Heart right ventricle (tissue), 16 donors: ENCODE data around the gene BATF3. TPM values are rescaled to one million over a fixed set of nuclear protein-coding genes. Genes with fewer than 3 reads are reported as not detected.

Experiments
- ATAC-seq, 8 donors: fragments of 200-7000 bp; cut with Tn5 transposase; one replicate each; pipeline ENCODE4 v1.9.1; 2020; ENCODE audit warnings: mild to moderate bottlenecking in 8 of 8, moderate library complexity in 8 of 8, moderate number of reproducible peaks in 1 of 8
- DNase-seq, 2 donors: peaks; one replicate each; pipeline ENCODE4 v3.0.0-alpha.2; 2020
- H3K27ac ChIP-seq, 10 donors: fragments of 200-600 bp; sonication (generic) in 2 of 10; one replicate each; pipeline versions ENCODE4 v1.5.0 to v1.8.0; 2020 to 2022; ENCODE audit warnings: mild to moderate bottlenecking in 3 of 10
- H3K27me3 ChIP-seq, 7 donors: fragments of 200-600 bp; one replicate each; pipeline ENCODE4 v1.8.0; 2021 to 2022; ENCODE audit warnings: mild to moderate bottlenecking in 2 of 7
- H3K36me3 ChIP-seq, 9 donors: fragments of 200-600 bp; sonication (generic) in 1 of 9; one replicate each; pipeline versions ENCODE4 v1.5.0 to v1.8.0; 2020 to 2022; ENCODE audit warnings: mild to moderate bottlenecking in 2 of 9
- H3K4me1 ChIP-seq, 9 donors: fragments of 200-600 bp; sonication (generic) in 1 of 9; one replicate each; pipeline versions ENCODE4 v1.5.0 to v1.8.0; 2020 to 2022; ENCODE audit warnings: mild to moderate bottlenecking in 4 of 9
- H3K4me3 ChIP-seq, 10 donors: fragments of 200-600 bp; sonication (generic) in 2 of 10; one replicate each; pipeline versions ENCODE4 v1.5.0 to v1.8.0; 2020 to 2022; ENCODE audit warnings: mild to moderate bottlenecking in 7 of 10, moderate library complexity in 2 of 10
- H3K9me3 ChIP-seq, 11 donors: fragments of 200-600 bp in 10 of 11; sonication (generic) in 2 of 11; one replicate each; pipeline versions ENCODE4 v1.5.0 to v1.8.0; 2013 to 2022; ENCODE audit warnings: mild to moderate bottlenecking in 2 of 11, control low read depth in 1 of 11, moderate library complexity in 1 of 11
- CTCF ChIP-seq, 9 donors: fragments of 200-600 bp; sonication (generic) in 2 of 9; IDR thresholded peaks; one replicate each; pipeline versions ENCODE4 v1.5.0 to v1.8.0; 2021 to 2022; ENCODE audit warnings: antibody characterized with exemption in 9 of 9, mild to moderate bottlenecking in 5 of 9, moderate library complexity in 1 of 9
- WGBS, 2 donors: extraction: QIAGEN DNeasy Blood & Tissue Kit; methylation state at CpG; one replicate each; pipeline ENCODE4 v1.1.7; 2013; ENCODE audit warnings: inconsistent platforms in 1 of 2; 5-methylcytosine and 5-hydroxymethylcytosine counted together
- intact Hi-C, 10 donors: fragments of 100-400 bp; cut with DNase I; formaldehyde crosslinking; loops; one replicate each; pipeline versions ENCODE4 v1.11.1 to v1.14.2; 2022
- polyA plus RNA-seq, 2 donors: library from polyadenylated mRNA; stranded (reverse); fragments of 200-250 nt; gene quantifications; one replicate each; pipeline ENCODE4 v1.2.3, GENCODE V29; 2013
- total RNA-seq, 10 donors: library from RNA; stranded (reverse); fragmentation: NEBNext Ultra II Directional in 3 of 10; extraction: Animal tissue kit (Norgen Biotek cat#: 25700) in 3 of 10; gene quantifications; one replicate each; pipeline versions ENCODE4 v1.2.1 to v1.2.4, GENCODE V29; 2021 to 2023
- donor health status: Arrhythmogenic right ventricular cardiomyopathy.
- donor health status: ischemic (EF 13 %, LVEDD 7.1; RV severe dilation, severe dysfunction).
- donor health status: healthy with polysubstance abuse.
- donor health status: DM: no; HTN: yes; CAD: no.
- donor health status: DM: no; HTN: no; CAD: no.
- donor health status: ischemic (EF 25% LVEDD 6.9; RV normal size, moderate dysfunction).
- donor health status: ischemic (EF 25% LVEDD 5.7; RV mildly dilated, moderate dysfunction).
- donor health status: healthy.
- donor health status: DM: yes; HTN: yes; CAD: no.
- donor health status: Ischemic cardiomyopathy.
- donor health status: ischemic (EF 35%, LVEDD 5.7; RV mildly dilated, moderate dysfunction).
- donor health status: nonischemic (EF 11% LVEDD 7.7; RV severe dilation, severe dysfunction).
- donor health status: DM: yes; HTN: yes; CAD: no.
- donor health status: PGD.
- donor health status: ischemic (EF 29% LVEDD 5.4; RV normal size, mild dysfunction).
- donor health status: nonischemic (EF 23%, LVEDD 6.1; RV moderate dilation, normal function).

Gene BATF3
- total and polyA plus RNA-seq, 12 donors, result 0.28 to 7.0 (median 1.1) TPM

GRCh38 chr1:212738330-212738729 lies 38.7 kb upstream of the BATF3 start:
- no peak for TF ChIP-seq CTCF (IDR thresholded peaks at IDR 0.05)
- Histone ChIP-seq H3K4me1 (no peaks in the 10 kb centered on the region), H3K9me3 (peaks cover 0 to 5% (median 0%) of the 10 kb centered on the region in 11 donors), H3K27ac (no peak overlapping the region), H3K27me3 (no peaks in the 10 kb centered on the region), H3K36me3 (peaks cover 0 to 23% (median 0%) of the 10 kb centered on the region in 9 donors), H3K4me3 (no peak overlapping the region)
- DNase-seq (no peak), ATAC-seq (no peak)
- intact Hi-C loops, result no loop called here
- WGBS, 2 donors, result 69 to 78% methylated on average over 1 of the region's 1 CpG

GRCh38 chr1:212737559-212737958 lies 37.9 kb upstream of the BATF3 start:
- ATAC-seq, result no peak
- Histone ChIP-seq H3K4me3 (no peak overlapping the region), H3K4me1 (no peaks in the 10 kb centered on the region), H3K9me3 (peaks cover 0 to 5% (median 0%) of the 10 kb centered on the region in 11 donors), H3K27ac (no peak overlapping the region), H3K36me3 (peaks cover 0 to 23% (median 0%) of the 10 kb centered on the region in 9 donors), H3K27me3 (no peaks in the 10 kb centered on the region)
- no peak for DNase-seq
- TF ChIP-seq CTCF (IDR thresholded peaks at IDR 0.05), result no peak
- intact Hi-C loops, result no loop called here

- DNase-seq, result no peak
- intact Hi-C loops, result no loop called here
- no peaks in the 10 kb centered on the region for H3K27me3 ChIP-seq
- no peak for ATAC-seq
- WGBS, 2 donors, result 98% methylated on average over 8 of the region's 8 CpGs
- TF ChIP-seq CTCF (IDR thresholded peaks at IDR 0.05), result no peak
- no peak overlapping the region for H3K4me3 ChIP-seq
- H3K9me3 ChIP-seq, result no peaks in the 10 kb centered on the region
- H3K4me1 ChIP-seq, result no peaks in the 10 kb centered on the region
- no peak overlapping the region for H3K27ac ChIP-seq
- peaks cover 0 to 13% (median 0%) of the 10 kb centered on the region in 9 donors for H3K36me3 ChIP-seq
These were observed 33.5 kb upstream of the BATF3 start for GRCh38 chr1:212733109-212733508.

- H3K9me3 ChIP-seq, result no peaks in the 10 kb centered on the region
- ATAC-seq (no peak), DNase-seq (no peak)
- no peaks in the 10 kb centered on the region for H3K27me3 ChIP-seq
- no peak overlapping the region for H3K27ac ChIP-seq
- WGBS, 2 donors, result 94 to 100% methylated on average over 1 of the region's 1 CpG
- H3K4me3 ChIP-seq, result no peak overlapping the region
- no peaks in the 10 kb centered on the region for H3K4me1 ChIP-seq
- TF ChIP-seq CTCF (IDR thresholded peaks at IDR 0.05), result no peak
- peaks cover 0 to 13% (median 0%) of the 10 kb centered on the region in 9 donors for H3K36me3 ChIP-seq
- intact Hi-C loops, result no loop called here
These were observed 32.0 kb upstream of the BATF3 start for GRCh38 chr1:212731630-212732029.
